Liver (tissue), 9 donors: ENCODE data around the gene LMOD2. TPM values are rescaled to one million over a fixed set of nuclear protein-coding genes. Genes with fewer than 3 reads are reported as not detected.

Experiments
- DNase-seq: peaks from one replicate; pipeline ENCODE4 v3.0.0-alpha.2; 2017; ENCODE audit warnings: low spot score
- H3K27ac ChIP-seq, 2 donors: one replicate each; pipeline ENCODE4 v1.7.0; 2013; ENCODE audit warnings: inconsistent platforms in 2 of 2, low read length in 2 of 2, control low read depth in 1 of 2, low read depth in 1 of 2, mild to moderate bottlenecking in 1 of 2
- H3K27me3 ChIP-seq, 4 donors: one replicate each; pipeline versions ENCODE4 v1.6.1 to v1.7.0; 2013; ENCODE audit warnings: low read length in 3 of 4, inconsistent platforms in 1 of 4, mild to moderate bottlenecking in 1 of 4, moderate library complexity in 1 of 4; ENCODE audit not compliant: control insufficient read depth in 4 of 4, insufficient read depth in 4 of 4
- H3K36me3 ChIP-seq, 4 donors: one replicate each; pipeline versions ENCODE4 v1.6.1 to v1.7.0; 2013; ENCODE audit warnings: low read length in 3 of 4, mild to moderate bottlenecking in 3 of 4, low read depth in 1 of 4, moderate library complexity in 1 of 4; ENCODE audit not compliant: control insufficient read depth in 4 of 4, insufficient read depth in 3 of 4
- H3K4me1 ChIP-seq, 4 donors: one replicate each; pipeline versions ENCODE4 v1.6.1 to v1.7.0; 2013; ENCODE audit warnings: low read length in 3 of 4, mild to moderate bottlenecking in 3 of 4, moderate library complexity in 1 of 4; ENCODE audit not compliant: control insufficient read depth in 4 of 4, insufficient read depth in 4 of 4
- H3K4me3 ChIP-seq, 3 donors: one replicate each; pipeline versions ENCODE4 v1.6.1 to v1.7.0; 2013; ENCODE audit warnings: low read length in 3 of 3, control low read depth in 1 of 3, low read depth in 1 of 3, mild to moderate bottlenecking in 1 of 3
- H3K9ac ChIP-seq, 2 donors: one replicate each; pipeline ENCODE4 v1.7.0; 2013; ENCODE audit warnings: low read length in 2 of 2, mild to moderate bottlenecking in 2 of 2, moderate library complexity in 2 of 2, control low read depth in 1 of 2, low read depth in 1 of 2
- H3K9me3 ChIP-seq, 4 donors: one replicate each; pipeline versions ENCODE4 v1.6.1 to v1.7.0; 2013; ENCODE audit warnings: low read length in 3 of 4; ENCODE audit not compliant: control insufficient read depth in 4 of 4
- EGR1 ChIP-seq, 2 donors: IDR thresholded peaks; 2 replicates each; pipeline ENCODE4 v1.6.1; 2016 to 2018; ENCODE audit warnings: antibody characterized with exemption in 2 of 2, low read depth in 2 of 2
- FOXA1 ChIP-seq: IDR thresholded peaks from 2 replicates; pipeline ENCODE4 v1.6.1; 2016; ENCODE audit warnings: antibody characterized with exemption
- GABPA ChIP-seq, 2 donors: IDR thresholded peaks in 1 of 2; conservative IDR thresholded peaks in 1 of 2; 2 replicates each; pipeline ENCODE4 v1.6.1; 2016; ENCODE audit warnings: antibody characterized with exemption in 2 of 2, mild to moderate bottlenecking in 1 of 2, moderate library complexity in 1 of 2
- HNF4A ChIP-seq, 2 donors: conservative IDR thresholded peaks; 2 replicates each; pipeline ENCODE4 v1.6.1; 2016; ENCODE audit warnings: antibody characterized with exemption in 2 of 2, mild to moderate bottlenecking in 2 of 2
- HNF4G ChIP-seq: IDR thresholded peaks from 2 replicates; pipeline ENCODE4 v1.6.1; 2016; ENCODE audit warnings: antibody characterized with exemption
- NR2F2 ChIP-seq: IDR thresholded peaks from 2 replicates; pipeline ENCODE4 v1.6.1; 2016; ENCODE audit warnings: antibody characterized with exemption
- RAD21 ChIP-seq, 2 donors: IDR thresholded peaks; 2 replicates each; pipeline ENCODE4 v1.6.1; 2016; ENCODE audit warnings: antibody characterized with exemption in 2 of 2, mild to moderate bottlenecking in 2 of 2
- RXRA ChIP-seq, 2 donors: IDR thresholded peaks; 2 replicates each; pipeline ENCODE4 v1.6.1; 2017 to 2018; ENCODE audit warnings: antibody characterized with exemption in 2 of 2, mild to moderate bottlenecking in 1 of 2
- SP1 ChIP-seq: IDR thresholded peaks from 2 replicates; pipeline ENCODE4 v1.6.1; 2018; ENCODE audit warnings: antibody characterized with exemption, mild to moderate bottlenecking
- TAF1 ChIP-seq: conservative IDR thresholded peaks from 2 replicates; pipeline ENCODE4 v1.6.1; 2016; ENCODE audit warnings: antibody characterized with exemption, mild to moderate bottlenecking
- YY1 ChIP-seq: IDR thresholded peaks from 2 replicates; pipeline ENCODE4 v1.6.1; 2016; ENCODE audit warnings: antibody characterized with exemption, mild to moderate bottlenecking
- WGBS: extraction: QIAGEN DNeasy Blood & Tissue Kit; methylation state at CpG from one replicate; pipeline ENCODE4 v1.1.7; 2013; 5-methylcytosine and 5-hydroxymethylcytosine counted together
- polyA plus RNA-seq, 2 donors: library from polyadenylated mRNA; stranded (reverse) in 1 of 2; unstranded in 1 of 2; fragments of 200-250 nt in 1 of 2; fragments of >200 nt in 1 of 2; fragmentation: Nextera tagmentation in 1 of 2; extraction: Ambion mirVana in 1 of 2; gene quantifications; one replicate each; pipeline versions ENCODE4 v1.2.1 to v1.2.3, GENCODE V29; 2013 to 2015
- total RNA-seq, 2 donors: library from RNA; depleted of rRNA; stranded (reverse); fragments of >200 nt; gene quantifications; one replicate each; pipeline ENCODE4 v1.2.3, GENCODE V29; 2014
- TF ChIP-seq, protein P1 (sequence below): fragments of 150-350 bp; IDR thresholded peaks from 2 replicates; pipeline ENCODE4 v1.5.1; 2017; ENCODE audit warnings: improper control_type of control experiment, low read depth, low read length; ENCODE audit not compliant: missing input control
- TF ChIP-seq, protein P2 (sequence below): IDR thresholded peaks from 2 replicates; pipeline ENCODE4 v1.6.1; 2016; ENCODE audit warnings: antibody characterized with exemption
- TF ChIP-seq, protein P3 (sequence below): IDR thresholded peaks from 2 replicates; pipeline ENCODE4 v1.6.1; 2016; ENCODE audit warnings: antibody characterized with exemption
- TF ChIP-seq, protein P4 (sequence below): IDR thresholded peaks from 2 replicates; pipeline ENCODE4 v1.6.1; 2016; ENCODE audit warnings: antibody characterized with exemption, mild to moderate bottlenecking
- TF ChIP-seq, protein P5 (sequence below): IDR thresholded peaks from 2 replicates; pipeline ENCODE4 v1.6.1; 2016; ENCODE audit warnings: antibody characterized with exemption
- donor health status: healthy.
- donor health status: healthy.
- donor health status: healthy.
- donor health status: healthy.
- donor health status: healthy.

Gene LMOD2
- total and polyA plus RNA-seq, 4 donors = not detected

DNA sequence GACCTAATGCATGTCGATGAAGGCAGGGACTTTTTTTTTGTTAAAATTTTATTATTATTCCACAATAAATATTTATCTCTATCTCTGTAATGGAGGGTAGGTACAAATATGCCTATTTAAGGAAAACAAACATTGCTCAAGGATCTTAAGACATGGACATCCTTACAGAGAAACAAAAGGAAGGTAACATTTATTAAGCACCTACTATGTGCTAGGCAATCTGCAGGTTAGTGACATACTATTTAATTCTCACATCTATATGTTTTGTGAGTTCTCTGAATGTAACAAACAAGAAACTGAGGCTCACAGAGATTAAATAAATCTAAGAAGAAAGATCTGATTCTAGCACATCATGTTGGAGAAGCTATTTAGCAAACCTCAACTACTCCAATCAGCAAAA, 32.1 kb downstream of the LMOD2 start:
- 94% methylated on average over 1 of the region's 1 CpG for WGBS
- no peaks in the 10 kb centered on the region for H3K9me3 ChIP-seq
- DNase-seq = no peak
- no peak overlapping the region for H3K27ac ChIP-seq
- TF ChIP-seq, protein P1, sequence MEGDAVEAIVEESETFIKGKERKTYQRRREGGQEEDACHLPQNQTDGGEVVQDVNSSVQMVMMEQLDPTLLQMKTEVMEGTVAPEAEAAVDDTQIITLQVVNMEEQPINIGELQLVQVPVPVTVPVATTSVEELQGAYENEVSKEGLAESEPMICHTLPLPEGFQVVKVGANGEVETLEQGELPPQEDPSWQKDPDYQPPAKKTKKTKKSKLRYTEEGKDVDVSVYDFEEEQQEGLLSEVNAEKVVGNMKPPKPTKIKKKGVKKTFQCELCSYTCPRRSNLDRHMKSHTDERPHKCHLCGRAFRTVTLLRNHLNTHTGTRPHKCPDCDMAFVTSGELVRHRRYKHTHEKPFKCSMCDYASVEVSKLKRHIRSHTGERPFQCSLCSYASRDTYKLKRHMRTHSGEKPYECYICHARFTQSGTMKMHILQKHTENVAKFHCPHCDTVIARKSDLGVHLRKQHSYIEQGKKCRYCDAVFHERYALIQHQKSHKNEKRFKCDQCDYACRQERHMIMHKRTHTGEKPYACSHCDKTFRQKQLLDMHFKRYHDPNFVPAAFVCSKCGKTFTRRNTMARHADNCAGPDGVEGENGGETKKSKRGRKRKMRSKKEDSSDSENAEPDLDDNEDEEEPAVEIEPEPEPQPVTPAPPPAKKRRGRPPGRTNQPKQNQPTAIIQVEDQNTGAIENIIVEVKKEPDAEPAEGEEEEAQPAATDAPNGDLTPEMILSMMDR = no peak
- TF ChIP-seq, protein P2, sequence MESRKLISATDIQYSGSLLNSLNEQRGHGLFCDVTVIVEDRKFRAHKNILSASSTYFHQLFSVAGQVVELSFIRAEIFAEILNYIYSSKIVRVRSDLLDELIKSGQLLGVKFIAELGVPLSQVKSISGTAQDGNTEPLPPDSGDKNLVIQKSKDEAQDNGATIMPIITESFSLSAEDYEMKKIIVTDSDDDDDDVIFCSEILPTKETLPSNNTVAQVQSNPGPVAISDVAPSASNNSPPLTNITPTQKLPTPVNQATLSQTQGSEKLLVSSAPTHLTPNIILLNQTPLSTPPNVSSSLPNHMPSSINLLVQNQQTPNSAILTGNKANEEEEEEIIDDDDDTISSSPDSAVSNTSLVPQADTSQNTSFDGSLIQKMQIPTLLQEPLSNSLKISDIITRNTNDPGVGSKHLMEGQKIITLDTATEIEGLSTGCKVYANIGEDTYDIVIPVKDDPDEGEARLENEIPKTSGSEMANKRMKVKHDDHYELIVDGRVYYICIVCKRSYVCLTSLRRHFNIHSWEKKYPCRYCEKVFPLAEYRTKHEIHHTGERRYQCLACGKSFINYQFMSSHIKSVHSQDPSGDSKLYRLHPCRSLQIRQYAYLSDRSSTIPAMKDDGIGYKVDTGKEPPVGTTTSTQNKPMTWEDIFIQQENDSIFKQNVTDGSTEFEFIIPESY = no peak
- no peak for TF ChIP-seq RXRA (IDR thresholded peaks at IDR 0.05)
- TF ChIP-seq, protein P3, sequence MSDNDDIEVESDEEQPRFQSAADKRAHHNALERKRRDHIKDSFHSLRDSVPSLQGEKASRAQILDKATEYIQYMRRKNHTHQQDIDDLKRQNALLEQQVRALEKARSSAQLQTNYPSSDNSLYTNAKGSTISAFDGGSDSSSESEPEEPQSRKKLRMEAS = no peak
- no peak for TF ChIP-seq FOXA1
- TF ChIP-seq NR2F2 = no peak
- no peak for TF ChIP-seq HNF4G
- no peak for TF ChIP-seq RAD21 (IDR thresholded peaks at IDR 0.05)
- TF ChIP-seq, protein P4, sequence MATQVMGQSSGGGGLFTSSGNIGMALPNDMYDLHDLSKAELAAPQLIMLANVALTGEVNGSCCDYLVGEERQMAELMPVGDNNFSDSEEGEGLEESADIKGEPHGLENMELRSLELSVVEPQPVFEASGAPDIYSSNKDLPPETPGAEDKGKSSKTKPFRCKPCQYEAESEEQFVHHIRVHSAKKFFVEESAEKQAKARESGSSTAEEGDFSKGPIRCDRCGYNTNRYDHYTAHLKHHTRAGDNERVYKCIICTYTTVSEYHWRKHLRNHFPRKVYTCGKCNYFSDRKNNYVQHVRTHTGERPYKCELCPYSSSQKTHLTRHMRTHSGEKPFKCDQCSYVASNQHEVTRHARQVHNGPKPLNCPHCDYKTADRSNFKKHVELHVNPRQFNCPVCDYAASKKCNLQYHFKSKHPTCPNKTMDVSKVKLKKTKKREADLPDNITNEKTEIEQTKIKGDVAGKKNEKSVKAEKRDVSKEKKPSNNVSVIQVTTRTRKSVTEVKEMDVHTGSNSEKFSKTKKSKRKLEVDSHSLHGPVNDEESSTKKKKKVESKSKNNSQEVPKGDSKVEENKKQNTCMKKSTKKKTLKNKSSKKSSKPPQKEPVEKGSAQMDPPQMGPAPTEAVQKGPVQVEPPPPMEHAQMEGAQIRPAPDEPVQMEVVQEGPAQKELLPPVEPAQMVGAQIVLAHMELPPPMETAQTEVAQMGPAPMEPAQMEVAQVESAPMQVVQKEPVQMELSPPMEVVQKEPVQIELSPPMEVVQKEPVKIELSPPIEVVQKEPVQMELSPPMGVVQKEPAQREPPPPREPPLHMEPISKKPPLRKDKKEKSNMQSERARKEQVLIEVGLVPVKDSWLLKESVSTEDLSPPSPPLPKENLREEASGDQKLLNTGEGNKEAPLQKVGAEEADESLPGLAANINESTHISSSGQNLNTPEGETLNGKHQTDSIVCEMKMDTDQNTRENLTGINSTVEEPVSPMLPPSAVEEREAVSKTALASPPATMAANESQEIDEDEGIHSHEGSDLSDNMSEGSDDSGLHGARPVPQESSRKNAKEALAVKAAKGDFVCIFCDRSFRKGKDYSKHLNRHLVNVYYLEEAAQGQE = no peak
- no peak for TF ChIP-seq HNF4A (conservative IDR thresholded peaks at IDR 0.05)
- TF ChIP-seq SP1 = no peak
- no peak for TF ChIP-seq YY1
- TF ChIP-seq, protein P5, sequence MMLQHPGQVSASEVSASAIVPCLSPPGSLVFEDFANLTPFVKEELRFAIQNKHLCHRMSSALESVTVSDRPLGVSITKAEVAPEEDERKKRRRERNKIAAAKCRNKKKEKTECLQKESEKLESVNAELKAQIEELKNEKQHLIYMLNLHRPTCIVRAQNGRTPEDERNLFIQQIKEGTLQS = no peak
- TF ChIP-seq GABPA (IDR thresholded peaks at IDR 0.05 in 1 of 2, conservative IDR thresholded peaks at IDR 0.05 in 1 of 2) = no peak
- H3K4me3 ChIP-seq = no peak overlapping the region
- peaks cover 0 to 35% (median 15%) of the 10 kb centered on the region in 4 donors for H3K36me3 ChIP-seq
- no peaks in the 10 kb centered on the region for H3K27me3 ChIP-seq
- no peak overlapping the region for H3K9ac ChIP-seq
- H3K4me1 ChIP-seq = peaks cover 0 to 8% (median 3%) of the 10 kb centered on the region in 4 donors

DNA sequence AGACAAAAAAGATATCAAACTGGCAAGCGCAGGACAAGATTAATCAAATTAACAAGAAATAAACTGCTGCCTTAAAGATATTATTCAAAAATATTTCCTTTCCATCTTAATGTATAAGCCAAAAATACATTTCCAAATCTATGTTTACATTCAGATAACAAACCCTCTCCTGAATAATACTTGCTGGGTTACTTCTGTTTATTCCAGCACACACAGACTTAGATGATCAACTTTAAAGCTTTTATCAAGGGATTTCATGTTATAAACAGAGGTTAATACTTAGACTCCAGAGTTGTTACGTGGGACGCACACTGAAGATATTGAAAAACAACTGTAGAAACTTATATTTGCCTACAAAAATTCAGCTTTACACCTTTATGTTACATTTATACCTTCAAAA, 33.6 kb downstream of the LMOD2 start:
- WGBS = 71% methylated on average over 3 of the region's 3 CpGs
- no peak overlapping the region for H3K4me3 ChIP-seq
- no peaks in the 10 kb centered on the region for H3K27me3 ChIP-seq
- no peak for DNase-seq
- no peak overlapping the region for H3K9ac ChIP-seq
- TF ChIP-seq YY1 = no peak
- no peak for TF ChIP-seq SP1
- TF ChIP-seq FOXA1 = no peak
- no peak for TF ChIP-seq TAF1
- no peak for TF ChIP-seq NR2F2
- TF ChIP-seq, protein P3 = no peak
- TF ChIP-seq EGR1 (IDR thresholded peaks at IDR 0.05; ENCODE audit: low read depth in 2 of 2) = no peak
- H3K4me1 ChIP-seq = no peaks in the 10 kb centered on the region
- no peaks in the 10 kb centered on the region for H3K9me3 ChIP-seq
- no peak overlapping the region for H3K27ac ChIP-seq
- H3K36me3 ChIP-seq = peaks cover 0 to 32% (median 17%) of the 10 kb centered on the region in 4 donors
